ENCODE measurements around the gene WFDC12.
A peak's percentile ranks its signal among the peaks of the same experiment; 100 is the strongest.

Gene WFDC12

GRCh38 chr20:45112754-45113153 lies 11.5 kb downstream of the WFDC12 start:
- Mint-ChIP-seq H3K27me3 (peaks cover 18% of the 10 kb centered on the region), H3K36me3 (ENCODE audit: insufficient read depth) (peaks cover 2% of the 10 kb centered on the region), H3K4me3 (no peak overlapping the region), H3K4me1 (peaks cover 13% of the 10 kb centered on the region), H3K27ac (ENCODE audit: low read depth) (no peak overlapping the region), H3K9me3 (no peaks in the 10 kb centered on the region)
- DNase-seq (ENCODE audit: low spot score in 2 of 2) (no peak), ATAC-seq (replicated peaks; ENCODE audit: extremely low read depth, poor library complexity, severe bottlenecking) (no peak)

- Mint-ChIP-seq H3K9me3 (no peaks in the 10 kb centered on the region), H3K36me3 (ENCODE audit: insufficient read depth) (peaks cover 2% of the 10 kb centered on the region), H3K27me3 (peaks cover 13% of the 10 kb centered on the region), H3K27ac (ENCODE audit: low read depth) (no peak overlapping the region), H3K4me1 (peaks cover 13% of the 10 kb centered on the region), H3K4me3 (no peak overlapping the region)
- ATAC-seq (replicated peaks; ENCODE audit: extremely low read depth, poor library complexity, severe bottlenecking) (no peak), DNase-seq (ENCODE audit: low spot score in 2 of 2) (no peak)
These were observed 12.3 kb downstream of the WFDC12 start for GRCh38 chr20:45111799-45112471.

- ATAC-seq (replicated peaks; ENCODE audit: extremely low read depth, poor library complexity, severe bottlenecking) (no peak), DNase-seq (ENCODE audit: low spot score in 2 of 2) (no peak)
- Mint-ChIP-seq H3K9me3 (no peaks in the 10 kb centered on the region), H3K36me3 (ENCODE audit: insufficient read depth) (peaks cover 2% of the 10 kb centered on the region), H3K4me3 (no peak overlapping the region), H3K27ac (ENCODE audit: low read depth) (no peak overlapping the region), H3K4me1 (peaks cover 13% of the 10 kb centered on the region), H3K27me3 (peaks cover 13% of the 10 kb centered on the region)
These were observed 13.0 kb downstream of the WFDC12 start for GRCh38 chr20:45111285-45111684.

- Mint-ChIP-seq H3K9me3 (no peaks in the 10 kb centered on the region), H3K27me3 (peaks cover 13% of the 10 kb centered on the region)
- no peak for ATAC-seq (replicated peaks; ENCODE audit: extremely low read depth, poor library complexity, severe bottlenecking)
These were observed 14.0 kb downstream of the WFDC12 start for GRCh38 chr20:45110301-45110700.

GRCh38 chr20:45109634-45110033 lies 14.6 kb downstream of the WFDC12 start:
- Mint-ChIP-seq H3K9me3 (no peaks in the 10 kb centered on the region), H3K27me3 (peaks cover 14% of the 10 kb centered on the region), H3K4me3 (no peak overlapping the region), H3K27ac (ENCODE audit: low read depth) (no peak overlapping the region), H3K36me3 (ENCODE audit: insufficient read depth) (no peaks in the 10 kb centered on the region), H3K4me1 (peaks cover 5% of the 10 kb centered on the region)
- no peak for ATAC-seq (replicated peaks; ENCODE audit: extremely low read depth, poor library complexity, severe bottlenecking)
- DNase-seq (ENCODE audit: low spot score in 2 of 2) = no peak

More at GRCh38 chr20:45110301-45110700, 14.0 kb downstream of the WFDC12 start:
- Mint-ChIP-seq H3K4me3 (no peak overlapping the region), H3K27ac (ENCODE audit: low read depth) (no peak overlapping the region), H3K36me3 (ENCODE audit: insufficient read depth) (peaks cover 1% of the 10 kb centered on the region), H3K4me1 (peaks cover 12% of the 10 kb centered on the region)
- no peak for DNase-seq (ENCODE audit: low spot score in 2 of 2)

GRCh38 chr20:45105317-45105716 lies 18.9 kb downstream of the WFDC12 start:
- no peak overlapping the region for H3K4me3 Mint-ChIP-seq
- DNase-seq (ENCODE audit: low spot score in 2 of 2) (no peak), ATAC-seq (replicated peaks; ENCODE audit: extremely low read depth, poor library complexity, severe bottlenecking) (no peak)
- no peaks in the 10 kb centered on the region for H3K36me3 Mint-ChIP-seq (ENCODE audit: insufficient read depth)
- H3K9me3 Mint-ChIP-seq = no peaks in the 10 kb centered on the region
- H3K27me3 Mint-ChIP-seq = peaks cover 45% of the 10 kb centered on the region
- no peak overlapping the region for H3K27ac Mint-ChIP-seq (ENCODE audit: low read depth)
- peaks cover 5% of the 10 kb centered on the region for H3K4me1 Mint-ChIP-seq

GRCh38 chr20:45104786-45105185 lies 19.5 kb downstream of the WFDC12 start:
- DNase-seq (ENCODE audit: low spot score in 2 of 2) = no peak
- Mint-ChIP-seq H3K27ac (ENCODE audit: low read depth) (no peak overlapping the region), H3K27me3 (peaks cover 50% of the 10 kb centered on the region), H3K9me3 (no peaks in the 10 kb centered on the region), H3K4me1 (peaks cover 5% of the 10 kb centered on the region), H3K36me3 (ENCODE audit: insufficient read depth) (no peaks in the 10 kb centered on the region), H3K4me3 (no peak overlapping the region)
- ATAC-seq (replicated peaks; ENCODE audit: extremely low read depth, poor library complexity, severe bottlenecking) = no peak

GRCh38 chr20:45103072-45103471 lies 21.2 kb downstream of the WFDC12 start:
- peaks cover 5% of the 10 kb centered on the region for H3K4me1 Mint-ChIP-seq
- peaks cover 2% of the 10 kb centered on the region for H3K36me3 Mint-ChIP-seq (ENCODE audit: insufficient read depth)
- H3K27ac Mint-ChIP-seq (ENCODE audit: low read depth) = no peak overlapping the region
- no peak overlapping the region for H3K4me3 Mint-ChIP-seq
- H3K9me3 Mint-ChIP-seq = no peaks in the 10 kb centered on the region
- no peak for DNase-seq (ENCODE audit: low spot score in 2 of 2)
- H3K27me3 Mint-ChIP-seq = peaks cover 62% of the 10 kb centered on the region
- ATAC-seq (replicated peaks; ENCODE audit: extremely low read depth, poor library complexity, severe bottlenecking) = no peak

GRCh38 chr20:45101333-45101850 lies 22.9 kb downstream of the WFDC12 start:
- no peak for ATAC-seq (replicated peaks; ENCODE audit: extremely low read depth, poor library complexity, severe bottlenecking)
- Mint-ChIP-seq H3K4me1 (peaks cover 5% of the 10 kb centered on the region), H3K4me3 (no peak overlapping the region), H3K27ac (ENCODE audit: low read depth) (no peak overlapping the region), H3K9me3 (no peaks in the 10 kb centered on the region), H3K36me3 (ENCODE audit: insufficient read depth) (peaks cover 5% of the 10 kb centered on the region), H3K27me3 (peaks cover 78% of the 10 kb centered on the region)
- DNase-seq (ENCODE audit: low spot score in 2 of 2) = no peak

- H3K4me3 Mint-ChIP-seq = no peak within 1 kb of the TSS
- no peak within 1 kb of the TSS for H3K27ac Mint-ChIP-seq (ENCODE audit: low read depth)
- H3K36me3 Mint-ChIP-seq (ENCODE audit: insufficient read depth) = peaks cover 5% of the 10 kb centered on the region
- H3K9me3 Mint-ChIP-seq = no peaks in the 10 kb centered on the region
- peaks cover 79% of the 10 kb centered on the region for H3K27me3 Mint-ChIP-seq
- no peak for DNase-seq (ENCODE audit: low spot score in 2 of 2)
- H3K4me1 Mint-ChIP-seq = peaks cover 5% of the 10 kb centered on the region
- no peak for ATAC-seq (replicated peaks; ENCODE audit: extremely low read depth, poor library complexity, severe bottlenecking)
These were observed 23.6 kb downstream of the WFDC12 start, which contains the start of gene KCNS1 for GRCh38 chr20:45100563-45101245. Gene KCNS1 (minus strand): TSS chr20:45101127. CDS start chr20:45099236, 1,891 bp downstream.

- ATAC-seq (replicated peaks; ENCODE audit: extremely low read depth, poor library complexity, severe bottlenecking) = peak; percentile 21
- Mint-ChIP-seq H3K9me3 (no peaks in the 10 kb centered on the region), H3K4me1 (peaks cover 5% of the 10 kb centered on the region), H3K4me3 (peak overlapping the region; percentile 48), H3K27me3 (peaks cover 59% of the 10 kb centered on the region), H3K36me3 (ENCODE audit: insufficient read depth) (peaks cover 7% of the 10 kb centered on the region), H3K27ac (ENCODE audit: low read depth) (no peak overlapping the region)
- DNase-seq (ENCODE audit: low spot score in 2 of 2) = no peak
These were observed 26.0 kb downstream of the WFDC12 start for GRCh38 chr20:45098103-45098773.

GRCh38 chr20:45097485-45098102 lies 26.7 kb downstream of the WFDC12 start:
- ATAC-seq (replicated peaks; ENCODE audit: extremely low read depth, poor library complexity, severe bottlenecking) (peak; percentile 30), DNase-seq (ENCODE audit: low spot score in 2 of 2) (no peak)
- Mint-ChIP-seq H3K9me3 (no peaks in the 10 kb centered on the region), H3K36me3 (ENCODE audit: insufficient read depth) (peaks cover 7% of the 10 kb centered on the region), H3K27me3 (peaks cover 52% of the 10 kb centered on the region), H3K4me3 (peak overlapping the region; percentile 45), H3K27ac (ENCODE audit: low read depth) (no peak overlapping the region), H3K4me1 (peaks cover 5% of the 10 kb centered on the region)

Data from central memory CD8-positive, alpha-beta T cell (primary cell).